ENCODE results near the gene EREG. TPM values are rescaled to one million over a fixed set of nuclear protein-coding genes. Genes with fewer than 3 reads are reported as not detected.

Gene EREG
- total and polyA plus RNA-seq, 2 of the 8 experiments (the other 6 are each of a cell fraction or from before 2014, with no cell fraction given), result not detected

DNA sequence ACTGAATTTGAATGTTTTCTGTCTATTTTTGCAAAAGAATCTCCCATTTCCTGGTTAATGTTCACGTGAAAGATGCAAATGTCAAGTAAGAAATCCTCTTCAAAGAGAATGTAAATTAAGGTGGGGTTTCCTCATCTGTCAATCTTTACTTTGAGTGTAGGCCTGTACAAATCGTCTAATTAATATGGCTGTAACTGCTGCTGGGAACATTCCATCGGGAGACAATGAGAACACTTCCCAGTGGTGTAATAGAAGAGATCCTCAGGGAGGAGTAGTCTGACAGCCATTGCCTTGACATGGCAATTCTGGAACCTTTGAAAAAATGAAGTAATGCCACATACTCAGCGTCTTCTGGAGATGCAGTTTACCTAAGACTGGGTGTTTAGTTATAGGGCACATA is 3.7 kb downstream of the EREG start (continued):
- TF ChIP-seq TEAD4 (IDR thresholded peaks at IDR 0.05; ENCODE audit: low read depth, low read length) (no peak), HDAC2 (IDR thresholded peaks at IDR 0.05; ENCODE audit: borderline replicate concordance in 1 of 2, low read depth in 2 of 2, low read length in 2 of 2) (no peak), TAF7 (optimal IDR thresholded peaks at IDR 0.05; ENCODE audit: borderline replicate concordance, low read depth, low read length) (no peak)
- TF ChIP-seq, protein P1, sequence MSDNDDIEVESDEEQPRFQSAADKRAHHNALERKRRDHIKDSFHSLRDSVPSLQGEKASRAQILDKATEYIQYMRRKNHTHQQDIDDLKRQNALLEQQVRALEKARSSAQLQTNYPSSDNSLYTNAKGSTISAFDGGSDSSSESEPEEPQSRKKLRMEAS (IDR thresholded peaks at IDR 0.05), result no peak
